Astrocyte (in vitro differentiated cells and primary cell): ENCODE results near the gene MAPKAPK2. TPM values are rescaled to one million over a fixed set of nuclear protein-coding genes. Genes with fewer than 3 reads are reported as not detected.

Experiments used
- DNase-seq: peaks from one replicate; pipeline ENCODE4 v3.0.0-alpha.2; 2010; ENCODE audit warnings: low read depth
- FAIRE-seq: peaks from 2 replicates; lab custom pipeline; 2011; peaks lifted over from hg19 to GRCh38; lab: Jason Lieb, UNC
- H2AFZ ChIP-seq: 2 replicates; pipeline ENCODE4 v1.6.0; 2012; ENCODE audit warnings: low read depth, low read length, inconsistent platforms
- H3K27ac ChIP-seq: 2 replicates; pipeline ENCODE4 v1.5.1; 2011; ENCODE audit warnings: low read depth, low read length, inconsistent platforms
- H3K27me3 ChIP-seq: 2 replicates; pipeline ENCODE4 v1.6.0; 2011; ENCODE audit warnings: low read length, inconsistent platforms; ENCODE audit not compliant: insufficient read depth
- H3K36me3 ChIP-seq: 2 replicates; pipeline ENCODE4 v1.5.1; 2011; ENCODE audit warnings: low read length, inconsistent platforms; ENCODE audit not compliant: insufficient read depth
- H3K4me1 ChIP-seq: 2 replicates; pipeline ENCODE4 v1.5.1; 2011; ENCODE audit warnings: low read length, inconsistent platforms; ENCODE audit not compliant: insufficient read depth
- H3K4me2 ChIP-seq: 2 replicates; pipeline ENCODE4 v1.6.0; 2012; ENCODE audit warnings: low read length, inconsistent platforms
- H3K4me3 ChIP-seq: 2 replicates; pipeline ENCODE4 v1.5.1; 2011; ENCODE audit warnings: low read depth, mild to moderate bottlenecking, low read length, inconsistent platforms; ENCODE audit not compliant: insufficient read depth
- H3K79me2 ChIP-seq: 2 replicates; pipeline ENCODE4 v1.6.0; 2012; ENCODE audit warnings: mild to moderate bottlenecking, low read length, inconsistent platforms; ENCODE audit not compliant: insufficient read depth
- H3K9ac ChIP-seq: 2 replicates; pipeline ENCODE4 v1.6.0; 2012; ENCODE audit warnings: mild to moderate bottlenecking, low read length, inconsistent platforms
- H3K9me3 ChIP-seq: 2 replicates; pipeline ENCODE4 v1.5.1; 2012; ENCODE audit warnings: low read depth, mild to moderate bottlenecking, low read length, inconsistent platforms; ENCODE audit not compliant: insufficient read depth
- H4K20me1 ChIP-seq: 2 replicates; pipeline ENCODE4 v1.6.0; 2012; ENCODE audit warnings: low read length, inconsistent platforms; ENCODE audit not compliant: insufficient read depth
- H3K27ac Mint-ChIP-seq: one replicate; pipeline ENCODE4 v1.8.0; 2021; ENCODE audit warnings: mild to moderate bottlenecking, mixed read lengths; ENCODE audit not compliant: unreplicated experiment
- H3K27me3 Mint-ChIP-seq: one replicate; pipeline ENCODE4 v1.8.0; 2021; ENCODE audit warnings: low read depth, mixed read lengths; ENCODE audit not compliant: unreplicated experiment
- H3K36me3 Mint-ChIP-seq: one replicate; pipeline ENCODE4 v1.8.0; 2021; ENCODE audit warnings: low read depth, mixed read lengths; ENCODE audit not compliant: unreplicated experiment
- H3K4me1 Mint-ChIP-seq: one replicate; pipeline ENCODE4 v1.8.0; 2021; ENCODE audit warnings: low read depth, mixed read lengths; ENCODE audit not compliant: unreplicated experiment
- H3K4me3 Mint-ChIP-seq: one replicate; pipeline ENCODE4 v1.8.0; 2021; ENCODE audit warnings: mild to moderate bottlenecking, moderate library complexity, mixed read lengths; ENCODE audit not compliant: unreplicated experiment
- H3K9me3 Mint-ChIP-seq: one replicate; pipeline ENCODE4 v1.8.0; 2021; ENCODE audit warnings: mild to moderate bottlenecking, mixed read lengths; ENCODE audit not compliant: unreplicated experiment
- EZH2 ChIP-seq: IDR thresholded peaks from 2 replicates; pipeline ENCODE4 v1.6.1; 2012; ENCODE audit warnings: mild to moderate bottlenecking, low read length, inconsistent platforms; ENCODE audit not compliant: insufficient read depth
- total RNA-seq: library from RNA; stranded (reverse); gene quantifications from 2 replicates; pipeline ENCODE4 v1.2.1, GENCODE V29; 2021
- TF ChIP-seq, protein P1 (sequence below): IDR thresholded peaks from 2 replicates; pipeline ENCODE4 v1.5.1; 2011; ENCODE audit warnings: low read depth, mild to moderate bottlenecking, inconsistent platforms, low read length, moderate library complexity; ENCODE audit not compliant: insufficient read depth

The MAPKAPK2 gene
- total RNA-seq, 1 donor from 2014 or later, result 108 TPM

DNA sequence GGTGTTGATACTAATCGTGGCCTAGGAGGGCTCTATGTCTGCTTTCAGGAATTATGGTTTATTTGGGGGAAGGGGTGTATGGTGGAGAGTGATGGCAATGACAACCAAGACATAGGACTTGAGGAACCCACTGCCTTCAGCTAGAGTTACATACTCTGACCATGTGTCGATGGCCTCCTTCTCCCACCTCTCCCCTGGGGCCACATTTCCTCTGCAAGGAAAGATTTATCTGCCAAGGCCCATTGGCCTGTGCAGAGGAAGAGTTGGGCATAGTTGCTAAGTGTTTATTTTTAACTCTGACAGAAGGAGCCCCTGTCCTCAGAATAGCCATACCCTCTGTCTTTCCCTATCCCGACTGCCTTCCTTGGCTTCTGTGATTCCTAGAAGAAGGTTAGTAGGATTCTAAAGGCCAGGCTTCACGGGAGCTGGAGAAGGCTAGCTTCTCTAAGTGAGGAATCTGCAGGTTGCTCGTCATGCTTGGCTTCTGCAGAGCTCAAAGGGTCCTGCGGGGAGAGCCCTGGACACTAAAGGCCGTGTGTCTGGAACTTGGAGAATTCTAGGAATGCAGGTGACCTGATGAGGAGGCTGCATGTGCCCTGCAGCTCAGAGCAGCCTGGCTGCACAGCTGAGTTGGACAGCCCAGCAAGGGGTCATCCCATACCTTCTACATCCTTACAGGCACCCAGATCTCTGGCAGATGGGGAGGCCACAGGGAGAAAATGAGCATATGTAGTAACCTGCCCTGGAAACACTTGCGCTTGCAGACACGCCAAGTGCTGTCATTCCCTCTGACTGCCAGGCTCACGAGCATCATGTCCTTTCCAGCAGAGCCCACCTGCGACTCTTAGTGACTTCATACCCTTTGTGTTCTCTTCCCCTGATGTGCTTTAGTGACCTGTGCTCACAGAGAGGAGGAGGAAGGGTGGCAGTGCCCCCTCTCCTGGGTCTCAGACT lies 9.7 kb downstream of the MAPKAPK2 start:
- no peak overlapping the region for H2AFZ ChIP-seq

DNA sequence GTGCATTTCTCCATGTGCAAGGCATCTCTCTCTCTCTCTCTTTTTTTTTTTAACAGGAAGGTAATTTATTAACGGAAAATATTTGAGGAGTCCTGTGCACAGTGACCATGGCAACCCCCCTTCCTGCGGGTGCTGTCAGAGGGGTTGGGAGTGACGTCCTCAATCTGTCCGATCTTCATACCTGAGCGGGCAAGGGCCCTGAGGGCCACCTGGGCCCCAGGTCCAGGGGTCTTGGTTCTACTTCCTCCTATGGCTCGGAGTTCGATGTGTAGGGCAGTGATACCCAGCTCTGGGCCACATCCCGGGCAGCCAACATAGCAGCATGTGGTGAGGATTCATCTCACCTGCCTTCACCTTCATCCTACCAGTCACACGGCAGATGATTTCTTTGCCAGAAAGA lies 11.0 kb downstream of the MAPKAPK2 start:
- Histone ChIP-seq H2AFZ (no peak overlapping the region), H3K4me1 (peaks cover 29% of the 10 kb centered on the region), H4K20me1 (peaks cover 99% of the 10 kb centered on the region), H3K27me3 (no peaks in the 10 kb centered on the region), H3K36me3 (no peaks in the 10 kb centered on the region), H3K9me3 (no peaks in the 10 kb centered on the region), H3K4me3 (no peak overlapping the region), H3K27ac (no peak overlapping the region), H3K79me2 (peaks cover 99% of the 10 kb centered on the region), H3K4me2 (no peak overlapping the region), H3K9ac (no peak overlapping the region)
- H3K9me3 Mint-ChIP-seq, result no peaks in the 10 kb centered on the region
- DNase-seq (no peak), FAIRE-seq (no peak)
- H3K4me3 Mint-ChIP-seq, result no peak overlapping the region
- H3K27me3 Mint-ChIP-seq, result no peaks in the 10 kb centered on the region
- peaks cover 9% of the 10 kb centered on the region for H3K36me3 Mint-ChIP-seq
- H3K4me1 Mint-ChIP-seq, result peaks cover 58% of the 10 kb centered on the region
- TF ChIP-seq, protein P1, sequence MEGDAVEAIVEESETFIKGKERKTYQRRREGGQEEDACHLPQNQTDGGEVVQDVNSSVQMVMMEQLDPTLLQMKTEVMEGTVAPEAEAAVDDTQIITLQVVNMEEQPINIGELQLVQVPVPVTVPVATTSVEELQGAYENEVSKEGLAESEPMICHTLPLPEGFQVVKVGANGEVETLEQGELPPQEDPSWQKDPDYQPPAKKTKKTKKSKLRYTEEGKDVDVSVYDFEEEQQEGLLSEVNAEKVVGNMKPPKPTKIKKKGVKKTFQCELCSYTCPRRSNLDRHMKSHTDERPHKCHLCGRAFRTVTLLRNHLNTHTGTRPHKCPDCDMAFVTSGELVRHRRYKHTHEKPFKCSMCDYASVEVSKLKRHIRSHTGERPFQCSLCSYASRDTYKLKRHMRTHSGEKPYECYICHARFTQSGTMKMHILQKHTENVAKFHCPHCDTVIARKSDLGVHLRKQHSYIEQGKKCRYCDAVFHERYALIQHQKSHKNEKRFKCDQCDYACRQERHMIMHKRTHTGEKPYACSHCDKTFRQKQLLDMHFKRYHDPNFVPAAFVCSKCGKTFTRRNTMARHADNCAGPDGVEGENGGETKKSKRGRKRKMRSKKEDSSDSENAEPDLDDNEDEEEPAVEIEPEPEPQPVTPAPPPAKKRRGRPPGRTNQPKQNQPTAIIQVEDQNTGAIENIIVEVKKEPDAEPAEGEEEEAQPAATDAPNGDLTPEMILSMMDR, result no peak
- no peak for TF ChIP-seq EZH2
- no peak overlapping the region for H3K27ac Mint-ChIP-seq

More for the DNA sequence above, 9.7 kb downstream of the MAPKAPK2 start:
- DNase-seq, result no peak
- peak overlapping the region; percentile 86 for H3K27ac ChIP-seq
- FAIRE-seq, result no peak
- Mint-ChIP-seq H3K4me3 (no peak overlapping the region), H3K9me3 (no peaks in the 10 kb centered on the region), H3K4me1 (peaks cover 60% of the 10 kb centered on the region), H3K36me3 (peaks cover 11% of the 10 kb centered on the region), H3K27me3 (no peaks in the 10 kb centered on the region), H3K27ac (peak overlapping the region; percentile 13)
- no peak for TF ChIP-seq EZH2
- TF ChIP-seq, protein P1, result no peak
- no peaks in the 10 kb centered on the region for H3K27me3 ChIP-seq
- peaks cover 99% of the 10 kb centered on the region for H4K20me1 ChIP-seq
- H3K9ac ChIP-seq, result no peak overlapping the region
- H3K79me2 ChIP-seq, result peaks cover 99% of the 10 kb centered on the region
- H3K36me3 ChIP-seq, result no peaks in the 10 kb centered on the region
- H3K4me3 ChIP-seq, result no peak overlapping the region
- H3K9me3 ChIP-seq, result no peaks in the 10 kb centered on the region
- peak overlapping the region; percentile 88 for H3K4me2 ChIP-seq
- peaks cover 29% of the 10 kb centered on the region for H3K4me1 ChIP-seq
